Naive B cell (primary cell): ENCODE data around the gene FALEC. TPM values are rescaled to one million over a fixed set of nuclear protein-coding genes. Genes with fewer than 3 reads are reported as not detected.
A peak's percentile ranks its signal among the peaks of the same experiment; 100 is the strongest.
"Not testable (repeated sequence)": the region's sequence is repeated elsewhere in the genome, so short reads cannot be mapped to it uniquely, and the experiment has no call there.

Experiments
- ATAC-seq, 2 donors: fragments of 150-1000 bp; cut with Tn5 transposase; 2 replicates each; pipeline ENCODE4 v1.10.0; 2021; ENCODE audit warnings: low read depth in 2 of 2, mild to moderate bottlenecking in 2 of 2, moderate library complexity in 2 of 2
- DNase-seq: peaks from one replicate; pipeline ENCODE4 v3.0.0; 2022
- H3K27ac Mint-ChIP-seq, 6 donors: one replicate each; pipeline ENCODE4 v1.8.0; 2020 to 2022; ENCODE audit warnings: mild to moderate bottlenecking in 6 of 6, mixed read lengths in 6 of 6, moderate library complexity in 5 of 6, inconsistent platforms in 2 of 6
- H3K27me3 Mint-ChIP-seq, 3 donors: one replicate each; pipeline ENCODE4 v1.8.0; 2021 to 2022; ENCODE audit warnings: mixed read lengths in 3 of 3, mild to moderate bottlenecking in 1 of 3
- H3K36me3 Mint-ChIP-seq, 2 donors: one replicate each; pipeline ENCODE4 v1.8.0; 2020 to 2022; ENCODE audit warnings: mixed read lengths in 2 of 2, inconsistent platforms in 1 of 2, mild to moderate bottlenecking in 1 of 2
- H3K4me1 Mint-ChIP-seq, 3 donors: one replicate each; pipeline ENCODE4 v1.8.0; 2020 to 2022; ENCODE audit warnings: mixed read lengths in 3 of 3, inconsistent platforms in 1 of 3, mild to moderate bottlenecking in 1 of 3, moderate library complexity in 1 of 3
- H3K4me3 Mint-ChIP-seq, 8 donors: one replicate each; pipeline ENCODE4 v1.8.0; 2020 to 2022; ENCODE audit warnings: mild to moderate bottlenecking in 8 of 8, mixed read lengths in 8 of 8, moderate library complexity in 8 of 8, inconsistent platforms in 2 of 8
- H3K9me3 Mint-ChIP-seq, 7 donors: one replicate each; pipeline ENCODE4 v1.8.0; 2020 to 2022; ENCODE audit warnings: mixed read lengths in 7 of 7, mild to moderate bottlenecking in 5 of 7, inconsistent platforms in 2 of 7, moderate library complexity in 1 of 7
- polyA plus RNA-seq, 6 donors: library from polyadenylated mRNA; unstranded; fragments of 300-500 nt; fragmentation: Illumina TruSeq; gene quantifications; one replicate each; pipeline ENCODE4 v1.2.3, GENCODE V29; 2021; ENCODE audit warnings: low read depth in 6 of 6

The FALEC gene
- polyA plus RNA-seq, 6 donors from 2014 or later = 0.68 to 2.6 (median 1.3) TPM; not detected in 2

DNA sequence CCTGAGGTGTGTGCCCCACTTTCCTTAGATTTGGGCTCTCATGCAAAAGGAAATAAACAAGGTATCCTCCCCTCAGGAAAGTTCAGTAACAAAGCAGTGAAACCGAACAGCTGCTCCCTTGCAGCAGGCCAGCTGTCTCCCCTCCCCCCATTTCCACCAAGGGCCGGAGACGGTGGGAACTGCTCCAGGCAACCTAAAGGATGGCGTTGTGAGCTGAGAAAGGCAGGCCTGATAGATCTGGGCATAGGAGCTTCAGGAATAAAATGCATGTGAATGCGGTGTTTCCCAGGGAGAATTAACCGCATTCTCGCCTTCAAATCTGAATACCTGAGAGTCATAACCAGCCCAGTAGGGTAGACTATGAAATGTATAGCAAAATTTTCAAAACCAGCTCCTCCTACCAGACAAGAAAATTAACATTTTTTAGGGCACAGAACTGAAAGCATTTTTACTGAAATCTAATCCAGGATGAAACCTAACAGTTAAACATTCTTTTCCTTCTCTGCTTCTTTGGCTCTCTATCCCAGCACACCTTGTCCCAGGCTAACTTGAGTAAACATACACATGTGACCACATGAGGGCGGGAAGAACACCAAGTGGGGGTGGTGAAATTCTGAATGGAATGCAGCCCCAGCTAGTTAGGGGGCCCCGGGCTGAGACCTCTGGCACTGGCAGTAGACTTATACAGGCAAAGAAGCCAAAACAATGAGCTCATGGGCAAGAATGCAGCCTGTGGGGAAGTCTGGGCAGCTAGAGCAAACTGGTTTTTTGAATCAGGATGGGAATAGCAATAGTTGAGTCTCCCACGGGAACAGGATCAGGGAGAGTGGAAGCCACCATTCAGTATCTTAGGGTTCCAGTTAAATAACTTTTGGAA is 52.4 kb downstream of the FALEC start:
- ATAC-seq (no peak), DNase-seq (no peak)
- Mint-ChIP-seq H3K36me3 (peaks cover 7 to 11% of the 10 kb centered on the region in 2 donors), H3K9me3 (no peaks in the 10 kb centered on the region), H3K27me3 (no peaks in the 10 kb centered on the region), H3K4me3 (peak overlapping the region; percentile 75 to 92 (median 84)), H3K4me1 (peaks cover 44 to 96% (median 74%) of the 10 kb centered on the region in 3 donors), H3K27ac (peak overlapping the region; percentile 92 to 99 (median 94))

DNA sequence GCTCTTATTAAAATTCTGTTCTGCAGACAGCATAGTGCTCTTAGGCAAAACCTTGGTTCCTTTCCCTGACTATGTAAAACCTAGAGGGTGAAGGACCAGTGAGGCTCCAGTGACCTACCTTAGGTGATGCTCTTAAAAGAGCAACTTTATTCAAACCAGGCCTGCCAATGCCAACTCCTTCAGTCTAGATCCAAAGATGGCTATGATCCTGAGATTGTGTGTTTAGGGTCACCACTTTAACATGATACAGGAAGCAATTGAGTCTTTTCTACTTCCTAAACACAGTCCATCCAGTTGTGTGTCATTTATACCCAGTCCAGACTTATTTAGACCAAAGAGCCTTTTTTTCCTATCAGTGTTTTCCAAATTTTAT is 53.0 kb downstream of the FALEC start:
- ATAC-seq (no peak), DNase-seq (no peak)
- Mint-ChIP-seq H3K27ac (peak overlapping the region; percentile 92 to 99 (median 94)), H3K36me3 (peaks cover 7 to 13% of the 10 kb centered on the region in 2 donors), H3K4me1 (peaks cover 38 to 96% (median 68%) of the 10 kb centered on the region in 3 donors), H3K4me3 (peak overlapping the region; percentile 75 to 92 (median 84)), H3K27me3 (no peaks in the 10 kb centered on the region), H3K9me3 (no peaks in the 10 kb centered on the region)

DNA sequence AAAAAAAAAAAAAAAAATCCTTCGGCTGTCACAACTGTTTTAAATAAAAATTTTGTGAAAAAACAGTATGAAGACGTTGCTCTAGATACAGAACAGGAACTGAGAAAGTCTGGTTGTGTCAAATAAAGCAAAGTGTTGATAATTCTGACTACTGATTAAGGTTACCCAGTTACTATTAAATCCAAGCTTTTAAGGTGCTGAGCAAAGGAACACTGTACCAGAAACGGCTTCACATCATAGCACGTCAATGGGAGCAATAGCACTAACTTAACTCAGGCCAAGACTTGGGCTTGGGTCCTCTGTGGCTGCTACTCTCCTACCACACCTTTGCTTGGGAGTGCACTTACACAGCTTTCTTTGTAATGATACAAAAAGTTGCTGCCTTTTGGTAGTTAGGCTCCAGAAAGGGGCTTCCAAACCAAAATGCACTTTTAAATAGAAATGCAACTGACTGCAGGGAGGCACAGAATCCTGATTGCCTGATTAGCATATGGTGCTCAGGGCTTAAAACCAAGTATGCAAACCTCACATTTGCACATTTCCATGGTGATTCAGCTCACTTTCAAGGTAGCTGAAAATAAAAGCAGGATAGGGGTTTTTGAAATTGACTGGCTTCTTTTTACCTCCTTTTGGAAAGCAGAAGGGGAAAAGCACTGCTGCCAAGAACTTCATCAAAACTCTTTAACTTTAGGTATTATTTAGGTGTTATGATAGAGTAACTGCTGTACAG is 57.5 kb downstream of the FALEC start:
- H3K4me1 Mint-ChIP-seq = peaks cover 45 to 79% (median 65%) of the 10 kb centered on the region in 3 donors
- peaks cover 33 to 45% of the 10 kb centered on the region in 2 donors for H3K36me3 Mint-ChIP-seq
- ATAC-seq (peak; percentile 77), DNase-seq (peak; percentile 44)
- peak overlapping the region; percentile 58 to 99 (median 83) for H3K4me3 Mint-ChIP-seq
- H3K27ac Mint-ChIP-seq = peak overlapping the region; percentile 22 to 90 (median 80)
- no peaks in the 10 kb centered on the region for H3K27me3 Mint-ChIP-seq
- no peaks in the 10 kb centered on the region for H3K9me3 Mint-ChIP-seq

DNA sequence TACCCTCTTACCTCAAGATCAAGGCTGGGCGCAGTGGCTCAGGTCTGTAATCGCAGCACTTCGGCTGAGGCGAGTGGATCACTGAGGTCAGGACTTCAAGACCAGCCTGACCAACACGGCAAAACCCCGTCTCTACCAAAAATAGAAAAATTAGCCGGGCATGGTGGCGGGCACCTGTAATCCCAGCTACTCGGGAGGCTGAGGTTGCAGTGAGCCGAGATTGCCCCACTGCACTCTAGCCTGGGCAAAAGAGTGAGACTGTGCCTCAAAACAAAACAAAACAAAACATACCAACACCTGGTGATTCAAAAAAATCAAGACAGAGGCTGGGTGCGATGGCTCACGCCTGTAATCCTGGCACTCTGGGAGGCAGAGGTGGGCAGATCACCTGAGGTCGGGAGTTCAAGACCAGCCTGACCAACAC is 58.1 kb downstream of the FALEC start:
- ATAC-seq, DNase-seq, H3K27me3 Mint-ChIP-seq, H3K9me3 Mint-ChIP-seq: not testable (repeated sequence)
- H3K36me3 Mint-ChIP-seq = peaks cover 37 to 51% of the 10 kb centered on the region in 2 donors
- peak overlapping the region; percentile 58 to 99 (median 83) for H3K4me3 Mint-ChIP-seq
- H3K27ac Mint-ChIP-seq = peak overlapping the region in 5 of 6 donors; percentile 73 to 90 (median 84)
- H3K4me1 Mint-ChIP-seq = peaks cover 39 to 73% (median 60%) of the 10 kb centered on the region in 3 donors

DNA sequence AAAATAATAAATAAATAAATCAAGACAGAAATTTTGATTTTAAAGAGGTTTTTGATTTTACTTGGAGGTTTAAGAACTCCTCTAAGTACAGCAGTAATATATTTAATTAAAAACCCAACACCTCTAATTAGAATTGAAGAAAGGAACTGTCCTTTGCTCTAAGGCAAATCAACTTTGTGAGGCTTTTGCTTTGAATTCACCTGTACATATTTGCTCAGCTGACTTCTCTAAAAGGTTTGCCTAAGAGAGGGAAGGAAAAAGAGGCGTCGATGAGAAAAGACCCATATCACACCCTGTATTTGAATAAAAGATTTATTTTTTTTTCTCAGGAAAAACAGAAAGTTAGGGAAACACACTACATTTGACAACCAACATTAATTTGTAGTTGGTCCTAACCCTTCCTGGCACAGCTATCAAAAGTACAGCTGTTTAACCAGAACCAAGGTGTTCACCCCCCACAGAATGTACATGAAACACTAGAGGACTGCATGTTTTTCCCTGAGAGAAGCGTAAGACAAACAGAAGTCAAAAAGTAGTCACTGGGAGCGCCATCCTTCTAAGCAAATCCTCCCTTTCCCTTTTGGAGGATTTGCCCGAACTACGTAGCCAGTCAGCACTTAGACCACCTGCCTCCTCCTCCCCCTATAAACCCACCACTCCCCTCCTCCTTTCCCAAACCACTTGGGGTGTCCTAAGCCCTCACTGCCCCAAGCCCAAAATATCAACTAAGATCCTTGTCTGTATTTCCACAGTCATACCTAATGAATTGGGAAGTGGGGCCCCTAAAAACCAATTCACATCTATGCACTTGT is 58.9 kb downstream of the FALEC start:
- H3K4me1 Mint-ChIP-seq = peaks cover 35 to 65% (median 52%) of the 10 kb centered on the region in 3 donors
- ATAC-seq (no peak), DNase-seq (no peak)
- peaks cover 37 to 52% of the 10 kb centered on the region in 2 donors for H3K36me3 Mint-ChIP-seq
- H3K9me3 Mint-ChIP-seq = peaks cover 0 to 1% (median 0%) of the 10 kb centered on the region in 7 donors
- no peaks in the 10 kb centered on the region for H3K27me3 Mint-ChIP-seq
- peak overlapping the region in 5 of 6 donors; percentile 33 to 96 (median 81) for H3K27ac Mint-ChIP-seq
- H3K4me3 Mint-ChIP-seq = peak overlapping the region; percentile 68 to 99 (median 95)

DNA sequence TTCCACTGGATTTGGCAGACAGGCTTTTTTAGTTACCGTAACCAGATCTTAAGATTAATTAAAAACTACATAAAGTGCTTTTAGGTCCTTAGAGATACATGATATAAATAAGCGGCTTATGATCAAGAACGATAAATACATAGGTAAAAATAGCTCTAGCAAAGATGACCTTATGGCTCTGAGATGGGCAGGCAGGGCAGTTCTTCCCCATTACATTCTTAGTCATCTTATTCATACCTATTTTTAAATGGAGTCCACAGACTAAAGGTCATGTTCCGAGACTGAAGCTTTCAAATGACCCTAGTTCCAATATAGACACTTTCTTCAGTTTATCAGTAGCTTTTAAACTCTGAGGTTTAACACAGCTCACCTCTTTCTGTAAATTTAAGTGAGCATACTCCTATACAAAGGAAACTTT is 59.5 kb downstream of the FALEC start:
- H3K4me3 Mint-ChIP-seq = peak overlapping the region; percentile 90 to 99 (median 97)
- no peaks in the 10 kb centered on the region for H3K27me3 Mint-ChIP-seq
- DNase-seq (no peak), ATAC-seq (no peak)
- H3K4me1 Mint-ChIP-seq = peaks cover 32 to 63% (median 48%) of the 10 kb centered on the region in 3 donors
- H3K27ac Mint-ChIP-seq = peak overlapping the region in 5 of 6 donors; percentile 57 to 96 (median 81)
- peaks cover 32 to 48% of the 10 kb centered on the region in 2 donors for H3K36me3 Mint-ChIP-seq
- peaks cover 0 to 1% (median 0%) of the 10 kb centered on the region in 7 donors for H3K9me3 Mint-ChIP-seq

DNA sequence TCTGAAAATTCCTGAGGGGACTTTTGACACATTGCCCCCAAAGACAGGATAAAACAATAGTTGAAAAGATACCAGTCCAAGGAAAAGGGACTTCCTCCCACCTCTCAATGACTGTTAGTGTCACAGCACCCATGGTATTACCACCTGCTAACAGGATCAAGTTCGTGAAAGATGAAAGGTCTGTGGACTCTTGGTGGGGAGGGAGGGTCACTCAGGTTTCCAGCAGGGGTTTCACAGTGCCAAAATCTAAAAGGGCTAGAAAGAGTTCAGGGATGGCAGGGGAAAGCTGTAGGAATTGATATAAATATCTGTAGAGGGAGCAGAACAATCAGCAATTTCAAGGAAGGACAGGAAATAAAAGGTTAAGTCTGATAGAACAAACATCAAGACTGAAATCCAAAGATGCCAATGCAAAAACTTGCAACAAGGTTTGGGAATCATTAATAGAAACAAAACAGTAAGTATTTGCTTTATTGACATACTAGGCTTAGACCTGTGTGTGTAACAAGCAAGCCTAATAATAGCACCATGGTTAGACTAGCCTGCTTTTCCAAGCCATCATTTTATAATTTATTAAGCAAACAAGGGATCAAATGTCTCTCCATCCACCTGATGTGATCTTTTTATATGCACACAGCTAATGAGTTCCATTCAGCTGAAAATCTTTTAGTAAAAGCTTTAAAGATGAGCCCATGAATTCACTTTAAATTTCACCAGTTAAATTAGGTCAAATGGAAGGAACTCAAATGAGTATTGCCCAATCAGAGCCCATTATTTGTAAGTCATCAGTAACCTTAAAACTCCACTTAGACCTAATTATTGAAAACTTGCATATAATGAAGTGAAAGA is 60.2 kb downstream of the FALEC start:
- peaks cover 0 to 1% (median 0%) of the 10 kb centered on the region in 7 donors for H3K9me3 Mint-ChIP-seq
- ATAC-seq = no peak
- peaks cover 29 to 46% of the 10 kb centered on the region in 2 donors for H3K36me3 Mint-ChIP-seq
- peaks cover 36 to 63% (median 48%) of the 10 kb centered on the region in 3 donors for H3K4me1 Mint-ChIP-seq
- peak overlapping the region in 5 of 6 donors; percentile 64 to 96 (median 91) for H3K27ac Mint-ChIP-seq
- DNase-seq = no peak
- peak overlapping the region; percentile 90 to 99 (median 97) for H3K4me3 Mint-ChIP-seq
- H3K27me3 Mint-ChIP-seq = no peaks in the 10 kb centered on the region

DNA sequence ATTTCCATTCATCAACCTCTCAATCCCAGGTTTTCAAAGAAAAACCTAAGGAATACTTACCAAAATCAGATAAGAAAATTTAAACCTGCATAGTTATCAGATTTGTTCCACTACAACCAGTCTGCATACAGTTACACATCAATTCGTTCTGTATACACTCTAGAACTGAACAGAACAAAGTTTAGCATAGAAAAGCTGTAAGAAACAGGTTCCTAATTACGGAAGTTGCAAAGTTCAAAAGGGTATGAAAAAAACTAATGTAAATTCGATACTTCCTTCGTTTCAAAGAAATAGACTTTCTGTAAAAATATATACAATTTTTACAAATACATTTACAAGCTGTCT is 60.8 kb downstream of the FALEC start:
- Mint-ChIP-seq H3K27ac (peak overlapping the region in 4 of 6 donors; percentile 34 to 96 (median 66)), H3K4me3 (peak overlapping the region; percentile 90 to 99 (median 97)), H3K9me3 (peaks cover 0 to 1% (median 0%) of the 10 kb centered on the region in 7 donors), H3K27me3 (no peaks in the 10 kb centered on the region), H3K4me1 (peaks cover 38 to 61% (median 47%) of the 10 kb centered on the region in 3 donors), H3K36me3 (peaks cover 29 to 46% of the 10 kb centered on the region in 2 donors)
- DNase-seq (no peak), ATAC-seq (no peak)

DNA sequence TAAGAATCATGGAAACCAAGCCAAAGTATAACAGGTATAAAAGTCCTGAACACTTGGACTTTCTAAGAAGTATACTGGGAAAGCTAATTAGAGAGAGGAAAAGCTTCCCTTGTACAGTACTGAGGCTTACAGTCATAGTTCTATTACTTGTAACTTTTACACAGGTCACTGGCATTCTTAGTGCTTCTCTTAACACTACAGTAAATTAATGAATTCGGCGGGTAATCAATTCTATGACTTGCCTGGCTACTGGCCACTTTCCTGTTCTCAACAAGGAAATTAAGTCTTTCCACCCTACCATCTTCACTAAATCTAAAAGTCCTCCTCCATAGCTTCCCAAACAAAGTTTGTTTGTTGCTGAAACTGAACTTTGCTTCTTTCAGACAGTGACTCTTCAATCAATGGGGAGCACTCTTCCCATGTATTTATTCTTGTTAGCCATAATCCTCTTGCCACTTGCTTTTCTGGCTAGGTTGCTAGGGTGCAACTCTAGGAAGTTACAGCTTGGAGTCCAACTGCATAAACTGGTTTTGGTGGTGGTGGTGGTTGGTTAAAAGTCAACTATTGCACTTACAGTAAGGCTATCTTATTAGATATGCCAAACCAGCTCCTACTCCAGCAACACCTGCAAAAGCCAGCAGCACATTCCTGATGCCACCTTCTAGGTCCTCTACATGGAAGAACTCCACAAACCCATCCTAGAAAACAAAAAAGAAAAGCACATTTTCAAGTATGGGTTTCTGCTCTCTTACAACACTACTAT is 61.4 kb downstream of the FALEC start:
- Mint-ChIP-seq H3K27ac (peak overlapping the region; percentile 93 to 99 (median 96)), H3K4me3 (peak overlapping the region; percentile 90 to 99 (median 97)), H3K9me3 (peaks cover 0 to 1% (median 0%) of the 10 kb centered on the region in 7 donors), H3K27me3 (no peaks in the 10 kb centered on the region), H3K36me3 (peaks cover 29 to 46% of the 10 kb centered on the region in 2 donors), H3K4me1 (peaks cover 38 to 60% (median 49%) of the 10 kb centered on the region in 3 donors)
- DNase-seq (no peak), ATAC-seq (no peak)

DNA sequence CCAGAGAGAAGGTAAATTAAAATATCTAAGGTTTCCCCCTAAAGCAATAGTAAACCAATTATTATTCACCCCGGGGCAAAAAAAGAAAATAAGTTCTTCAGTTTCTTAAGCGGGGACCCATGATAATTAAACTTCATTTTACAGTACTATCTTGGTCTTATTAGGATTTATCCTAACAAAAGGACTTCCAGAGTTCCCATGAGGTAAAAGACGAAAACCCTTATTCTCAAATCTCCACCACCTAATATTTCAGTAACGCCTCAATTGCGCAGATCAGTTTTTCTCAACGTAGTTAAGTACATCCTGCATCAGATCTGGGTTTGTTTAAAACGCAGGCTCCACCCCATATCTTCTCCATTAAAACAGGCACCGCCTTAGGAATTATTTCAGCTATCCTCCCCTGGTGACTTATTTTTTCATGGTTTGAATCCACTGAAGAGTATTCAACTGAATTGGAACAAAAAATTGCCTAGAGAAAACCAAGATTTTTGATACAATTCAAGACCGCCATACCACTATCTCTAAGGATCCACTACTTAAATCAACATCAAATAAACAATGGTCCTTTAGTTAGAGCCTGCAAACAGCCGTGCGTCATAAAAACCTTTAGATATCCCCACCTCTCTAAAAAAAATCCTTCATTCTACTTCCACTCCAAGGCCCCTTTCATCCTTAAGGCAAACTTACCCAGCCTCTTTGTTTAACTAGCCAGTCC is 62.2 kb downstream of the FALEC start:
- ATAC-seq (no peak), DNase-seq (no peak)
- Mint-ChIP-seq H3K36me3 (peaks cover 29 to 43% of the 10 kb centered on the region in 2 donors), H3K27me3 (no peaks in the 10 kb centered on the region), H3K9me3 (peaks cover 0 to 1% (median 0%) of the 10 kb centered on the region in 7 donors), H3K4me1 (peaks cover 42 to 59% (median 56%) of the 10 kb centered on the region in 3 donors), H3K27ac (peak overlapping the region; percentile 93 to 99 (median 96)), H3K4me3 (peak overlapping the region; percentile 90 to 99 (median 97))
